GM19438 (cell line): ENCODE results near the gene ZNF343.
A peak's percentile ranks its signal among the peaks of the same experiment; 100 is the strongest.
"Not testable (repeated sequence)": the region's sequence is repeated elsewhere in the genome, so short reads cannot be mapped to it uniquely, and the experiment has no call there.

Experiments
- ATAC-seq: cut with Tn5 transposase; IDR thresholded peaks from one replicate; pipeline ENCODE4 v1.9.1; 2021; ENCODE audit warnings: low read depth; ENCODE audit not compliant: unreplicated experiment

ZNF343 gene

DNA sequence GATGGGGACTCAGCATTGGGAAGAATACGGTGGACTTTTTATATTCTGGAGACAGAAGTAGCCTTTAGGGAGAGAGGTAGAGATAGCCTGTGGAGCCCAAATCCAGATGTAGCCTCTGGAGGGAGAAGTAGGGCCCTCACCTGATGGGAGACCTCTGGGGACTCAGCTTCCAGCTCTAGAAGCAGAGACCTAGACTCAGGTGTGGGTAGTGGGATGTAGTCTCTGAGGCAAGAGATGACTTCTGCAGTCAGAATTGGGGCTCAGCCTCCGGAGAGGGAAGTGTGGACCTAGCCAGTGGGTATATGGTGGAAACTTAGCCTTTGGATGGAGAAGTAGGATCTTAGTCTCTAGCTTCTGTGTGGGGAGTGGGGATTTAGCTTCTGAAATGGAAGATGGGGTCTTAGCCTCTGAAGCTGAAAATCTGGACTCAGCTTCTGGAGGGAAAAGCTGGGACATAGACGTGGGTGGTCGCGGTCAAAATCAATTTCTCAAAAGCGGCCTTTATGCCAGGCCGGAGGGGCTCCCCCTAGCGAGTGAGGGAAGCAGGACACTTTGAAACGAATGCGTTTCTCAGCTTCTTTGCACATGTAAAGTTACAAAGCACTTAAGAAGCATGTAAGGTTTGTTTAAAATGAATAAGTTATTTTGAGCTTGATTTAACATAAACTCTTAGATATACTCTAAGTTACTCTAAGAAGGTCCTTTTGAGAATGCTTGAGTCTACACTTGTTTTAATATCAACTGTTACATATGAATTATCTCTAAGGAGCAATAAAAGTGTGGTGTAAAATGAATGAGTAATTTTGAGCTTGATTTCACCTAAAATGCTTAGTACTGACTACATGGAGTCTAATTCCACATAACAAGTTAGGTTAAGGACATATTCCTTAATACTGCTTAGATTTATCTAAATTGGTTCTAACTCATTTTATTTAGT is 12.9 kb upstream of the ZNF343 start:
- no peak for ATAC-seq

DNA sequence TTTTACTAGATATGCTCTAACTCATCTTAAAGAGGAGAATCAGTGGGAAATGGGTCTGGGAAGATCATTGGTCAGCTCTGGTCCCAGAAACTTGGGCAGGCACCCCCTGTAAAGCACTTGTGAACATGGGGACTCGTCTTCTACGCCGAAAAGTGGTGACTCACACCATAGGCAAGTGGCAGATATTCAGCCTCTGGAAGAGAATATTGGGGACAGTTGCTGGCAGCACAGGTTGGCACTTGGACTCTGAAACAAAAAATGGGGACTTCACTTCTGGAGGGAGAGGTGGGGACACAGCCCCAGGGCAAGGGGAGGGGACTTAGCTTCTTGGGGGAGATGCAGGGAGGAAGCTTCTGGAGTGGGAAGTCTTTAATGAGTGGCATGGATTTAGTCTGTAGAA is 11.9 kb upstream of the ZNF343 start:
- no peak for ATAC-seq

DNA sequence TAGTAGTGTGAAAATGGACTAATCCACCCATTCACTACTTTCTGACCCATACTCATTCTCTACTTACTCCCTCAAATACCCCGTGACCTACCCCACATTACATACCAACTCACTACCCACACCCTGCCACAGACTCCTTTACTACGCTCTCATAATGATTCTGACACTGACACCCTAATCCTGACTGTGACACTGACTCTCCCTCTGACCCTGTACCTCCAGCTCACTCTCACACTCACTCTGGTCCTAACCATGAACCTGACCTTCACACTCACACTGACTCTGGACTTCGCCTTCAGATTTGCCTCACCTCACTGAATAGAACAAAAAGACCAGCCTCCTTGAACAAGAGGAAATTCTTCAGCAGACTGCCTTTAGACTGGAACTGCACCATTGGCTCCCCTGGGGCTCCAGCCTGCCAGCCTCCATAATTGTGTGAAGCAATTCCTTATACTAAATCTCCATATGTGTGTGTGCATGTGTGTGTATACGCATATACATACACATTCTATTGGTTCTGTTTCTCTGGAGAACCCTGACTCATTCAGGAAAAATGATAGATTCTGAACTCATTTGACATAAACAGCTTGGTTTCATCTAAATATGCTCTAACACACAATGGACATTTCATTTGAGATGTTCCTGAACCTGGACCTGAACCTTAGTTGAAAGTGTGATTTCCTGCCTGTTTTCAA is 10.5 kb upstream of the ZNF343 start:
- no peak for ATAC-seq

DNA sequence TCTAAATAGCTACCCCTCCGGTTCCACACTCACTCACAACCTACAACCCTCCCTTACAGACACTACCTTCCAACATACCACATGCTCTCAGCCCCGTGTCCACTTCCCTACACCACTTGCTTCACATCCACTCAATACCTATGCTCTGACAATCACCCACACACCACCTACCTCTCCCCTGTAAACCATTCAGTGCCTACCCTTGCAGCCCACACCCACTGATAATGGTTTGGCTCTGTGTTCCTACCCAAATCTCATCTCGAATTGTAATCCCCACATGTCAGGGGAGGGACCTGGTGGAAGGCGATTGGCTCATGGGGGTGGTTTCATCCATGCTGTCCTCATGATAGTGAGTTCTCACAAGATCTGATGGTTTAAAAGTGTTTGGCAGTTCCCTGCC is 9.8 kb upstream of the ZNF343 start:
- no peak for ATAC-seq

DNA sequence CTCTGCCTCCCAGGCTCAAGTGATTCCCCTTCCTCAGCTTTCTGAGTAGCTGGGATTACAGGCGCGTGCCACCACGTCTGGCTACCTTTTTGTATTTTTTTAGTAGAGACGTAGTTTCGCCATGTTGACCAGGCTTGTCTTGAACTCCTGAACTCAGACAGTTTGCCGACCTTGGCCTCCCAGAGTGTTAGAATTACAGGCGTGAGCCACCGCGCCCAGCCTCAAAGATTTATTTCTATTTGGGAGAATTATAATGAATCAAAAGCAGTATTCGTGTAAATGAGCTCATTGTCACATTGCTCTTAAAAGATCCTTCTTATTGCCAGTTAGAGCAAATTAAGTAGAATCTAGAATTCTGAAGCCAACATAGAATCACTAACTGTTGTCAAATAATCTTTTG is 9.4 kb upstream of the ZNF343 start:
- no peak for ATAC-seq

DNA sequence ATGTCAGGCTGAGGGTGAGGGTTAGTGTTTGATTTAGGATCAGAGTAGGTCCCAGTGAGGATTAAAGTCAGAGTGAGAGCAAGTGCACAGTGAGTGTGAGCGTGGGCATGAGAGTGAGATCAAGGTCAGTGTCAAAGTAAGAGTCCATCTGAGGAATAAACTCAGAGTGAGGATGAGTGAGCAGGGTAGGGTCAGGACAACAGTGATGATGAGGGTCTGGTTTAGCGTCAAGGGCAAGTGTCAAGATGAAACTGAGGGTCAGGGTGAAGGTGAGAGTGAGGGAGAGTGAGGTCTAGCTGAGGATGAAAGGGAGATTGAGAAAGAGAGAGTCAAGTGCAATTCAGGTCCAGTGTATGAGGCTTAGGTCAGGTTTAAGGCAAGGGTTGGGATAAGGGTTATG is 7.7 kb upstream of the ZNF343 start:
- ATAC-seq = no peak

DNA sequence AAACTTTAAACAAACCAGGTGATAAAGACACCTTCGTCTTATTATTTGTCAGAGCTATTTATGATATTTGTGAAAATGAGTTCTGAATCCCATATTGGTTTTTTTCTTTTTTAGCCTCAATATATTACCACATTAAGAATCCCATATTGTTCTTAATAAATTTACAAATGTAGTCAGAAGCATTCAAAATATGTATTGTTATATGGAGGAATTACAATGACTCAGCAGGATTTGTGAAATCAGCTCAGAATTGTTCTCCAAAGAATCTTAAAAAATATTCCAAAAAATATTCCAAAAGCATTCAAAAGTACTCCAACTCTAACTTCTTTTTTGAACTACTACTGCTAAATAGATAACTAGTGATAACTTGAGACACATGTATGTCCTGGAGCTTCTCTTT is 6.5 kb upstream of the ZNF343 start:
- no peak for ATAC-seq

DNA sequence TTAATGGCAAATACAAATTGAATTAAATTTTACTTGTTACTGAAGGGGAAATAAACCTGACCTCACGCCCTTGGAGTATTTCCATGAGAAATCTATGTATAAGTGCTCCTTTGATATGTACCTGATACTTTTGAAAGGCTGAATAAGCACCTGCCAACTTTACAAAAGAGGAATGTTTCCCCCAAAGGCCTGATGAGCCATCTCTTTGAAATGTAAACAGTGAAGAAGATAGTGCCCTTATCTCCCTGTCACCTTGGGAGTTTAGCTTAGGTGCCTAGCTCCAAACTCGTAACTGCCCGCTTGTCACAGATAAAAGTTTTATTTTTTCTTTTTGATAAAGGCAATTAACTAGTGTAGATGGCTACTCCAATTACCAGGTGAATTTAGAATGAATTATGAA is 1.1 kb upstream of the ZNF343 start:
- ATAC-seq = no peak

DNA sequence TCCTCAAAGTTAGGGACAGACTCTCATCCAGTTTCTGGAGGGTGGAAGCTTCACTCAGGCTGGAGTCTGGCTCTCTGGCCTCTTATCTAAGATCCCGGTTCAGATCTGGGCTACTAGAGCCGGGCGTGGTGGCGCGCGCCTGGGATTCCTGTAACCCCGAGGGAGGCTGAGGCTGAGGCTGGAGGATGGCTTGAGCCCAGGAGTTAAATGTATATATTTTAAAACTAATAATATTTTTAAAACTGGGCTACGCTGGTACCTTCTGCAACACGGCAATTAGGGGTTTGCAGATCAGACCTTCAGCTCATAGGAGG is 710 bp upstream of the ZNF343 start:
- ATAC-seq = no peak

DNA sequence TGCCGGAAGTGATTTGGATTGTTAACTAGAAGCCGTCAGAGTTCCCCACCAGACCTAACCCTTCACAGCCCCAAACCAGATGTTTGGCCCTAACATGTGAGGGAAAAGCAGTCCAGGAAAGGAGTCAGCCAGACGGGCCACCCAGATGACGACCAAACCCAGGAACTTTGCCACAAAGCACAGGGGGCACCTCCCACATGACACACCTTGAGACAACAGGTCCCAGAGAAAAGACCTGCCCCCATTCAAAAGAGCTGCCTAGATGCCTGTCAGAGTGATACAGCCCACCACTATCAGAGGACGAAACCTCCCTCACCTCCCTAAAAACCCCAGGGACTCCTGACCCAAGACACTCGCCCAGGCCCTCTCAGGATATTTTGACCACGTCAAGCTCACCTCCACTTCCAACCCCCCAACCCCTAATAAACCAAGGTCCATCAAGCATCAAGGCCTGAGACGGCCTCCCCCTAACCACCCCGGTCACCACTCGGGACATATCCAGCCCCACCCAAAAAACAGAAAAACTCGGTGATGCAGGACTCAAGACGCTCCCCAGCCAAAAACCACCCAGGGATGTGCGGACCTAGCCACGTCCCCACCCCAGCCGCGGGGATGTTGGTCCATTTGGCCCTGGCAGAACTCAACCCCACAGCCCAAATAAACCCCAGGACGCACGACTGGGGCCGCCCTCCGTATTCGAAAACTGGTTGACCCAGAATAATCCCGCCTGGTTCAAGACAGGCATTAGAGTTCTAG is 662 bp downstream of the ZNF343 start:
- peak; percentile 22 for ATAC-seq

DNA sequence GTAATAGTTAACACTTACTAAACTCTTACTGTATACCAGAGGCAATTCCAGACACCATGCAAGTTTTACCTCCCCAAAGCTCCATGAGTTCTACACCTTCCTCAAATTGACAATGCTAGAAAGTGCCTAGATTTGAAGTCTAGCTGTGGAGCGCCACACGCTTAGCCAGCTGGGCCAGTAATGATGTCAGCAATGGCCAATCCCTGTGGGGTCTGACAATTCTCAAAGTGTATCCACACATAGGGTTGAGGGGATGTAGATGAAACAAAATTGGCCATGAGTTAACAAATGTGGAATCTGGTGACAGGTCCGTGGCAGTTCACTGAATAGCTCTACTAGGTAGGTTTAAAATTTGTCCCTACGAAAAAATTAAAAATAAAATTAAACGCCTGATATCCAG is 1.3 kb downstream of the ZNF343 start:
- no peak for ATAC-seq

DNA sequence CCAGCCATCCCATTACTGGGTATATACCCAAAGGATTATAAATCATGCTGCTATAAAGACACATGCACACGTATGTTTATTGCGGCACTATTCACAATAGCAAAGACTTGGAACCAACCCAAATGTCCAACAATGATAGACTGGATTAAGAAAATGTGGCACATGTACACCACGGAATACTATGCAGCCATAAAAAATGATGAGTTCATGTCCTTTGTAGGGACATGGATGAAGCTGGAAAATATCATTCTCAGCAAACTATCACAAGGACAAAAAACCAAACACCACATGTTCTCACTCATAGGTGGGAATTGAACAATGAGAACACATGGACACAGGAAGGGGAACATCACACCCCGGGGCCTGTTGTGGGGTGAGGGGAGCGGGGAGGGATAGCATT is 2.3 kb downstream of the ZNF343 start:
- ATAC-seq = not testable (repeated sequence)

DNA sequence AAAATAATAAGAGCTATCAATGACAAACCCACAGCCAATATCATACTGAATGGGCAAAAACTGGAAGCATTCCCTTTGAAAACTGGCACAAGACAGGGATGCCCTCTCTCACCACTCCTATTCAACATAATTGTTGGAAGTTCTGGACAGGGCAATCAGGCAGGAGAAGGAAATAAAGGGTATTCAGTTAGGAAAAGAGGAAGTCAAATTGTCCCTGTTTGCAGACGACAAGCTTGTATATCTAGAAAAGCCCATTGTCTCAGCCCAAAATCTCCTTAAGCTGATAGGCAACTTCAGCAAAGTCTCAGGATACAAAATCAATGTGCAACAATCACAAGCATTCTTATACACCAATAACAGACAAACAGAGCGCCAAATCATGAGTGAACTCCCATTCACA is 3.9 kb downstream of the ZNF343 start:
- ATAC-seq = not testable (repeated sequence)

DNA sequence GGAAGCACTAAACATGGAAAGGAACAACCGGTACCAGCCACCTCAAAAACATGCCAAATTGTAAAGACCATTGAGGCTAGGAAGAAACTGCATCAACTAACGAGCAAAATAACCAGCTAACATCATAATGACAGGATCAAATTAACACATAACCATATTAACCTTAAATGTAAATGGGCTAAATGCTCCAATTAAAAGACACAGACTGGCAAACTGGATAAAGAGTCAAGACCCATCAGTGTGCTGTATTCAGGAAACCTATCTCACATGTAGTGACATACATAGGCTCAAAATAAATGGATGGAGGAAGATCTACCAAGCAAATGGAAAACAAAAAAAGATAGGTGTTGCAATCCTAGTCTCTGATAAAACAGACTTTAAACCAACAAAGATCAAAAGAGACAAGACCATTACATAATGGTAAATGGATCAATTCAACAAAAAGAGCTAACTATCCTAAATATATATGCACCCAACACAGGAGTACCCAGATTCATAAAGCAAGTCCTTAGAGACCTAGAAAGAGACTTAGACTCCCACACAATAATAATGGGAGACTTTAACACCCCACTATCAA is 5.8 kb downstream of the ZNF343 start:
- not testable (repeated sequence) for ATAC-seq

DNA sequence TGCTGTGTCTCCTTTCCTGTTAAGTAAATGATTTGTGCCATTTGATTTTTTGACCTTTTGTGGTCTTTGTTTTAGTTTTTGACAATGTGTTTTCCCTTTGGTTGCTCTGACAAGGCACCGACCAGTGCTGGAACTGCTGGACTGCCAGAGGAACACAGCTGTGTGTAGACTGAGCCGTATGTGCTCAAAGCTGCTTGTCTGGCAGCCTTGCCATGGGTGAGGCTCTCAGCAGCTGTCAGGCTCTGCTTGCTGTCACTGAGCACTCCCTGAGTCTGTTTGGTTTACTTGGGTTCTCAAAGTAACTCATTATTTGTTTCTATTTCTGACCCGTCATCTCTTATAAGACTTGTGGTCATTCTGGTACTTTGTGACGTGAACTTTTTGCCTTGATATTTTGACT is 23.1 kb downstream of the ZNF343 start:
- no peak for ATAC-seq

DNA sequence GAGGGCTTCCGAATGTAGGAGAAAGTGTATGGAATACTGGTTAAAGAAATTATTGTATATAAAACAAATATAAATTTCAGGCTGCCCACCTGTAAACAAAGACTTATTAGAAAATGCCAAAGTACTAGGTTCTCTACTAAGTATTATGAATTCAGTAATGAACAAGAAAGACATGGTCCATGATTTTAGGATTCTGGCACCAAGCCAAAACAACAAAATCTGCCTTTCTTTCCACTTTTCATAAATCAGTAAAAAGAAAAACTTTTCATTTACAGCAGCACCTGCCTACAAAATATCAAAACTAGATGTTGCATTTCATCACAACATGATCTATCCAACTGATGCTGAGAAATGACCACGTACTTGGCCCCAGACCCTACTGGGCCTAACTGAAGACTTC is 23.6 kb downstream of the ZNF343 start:
- ATAC-seq = no peak

DNA sequence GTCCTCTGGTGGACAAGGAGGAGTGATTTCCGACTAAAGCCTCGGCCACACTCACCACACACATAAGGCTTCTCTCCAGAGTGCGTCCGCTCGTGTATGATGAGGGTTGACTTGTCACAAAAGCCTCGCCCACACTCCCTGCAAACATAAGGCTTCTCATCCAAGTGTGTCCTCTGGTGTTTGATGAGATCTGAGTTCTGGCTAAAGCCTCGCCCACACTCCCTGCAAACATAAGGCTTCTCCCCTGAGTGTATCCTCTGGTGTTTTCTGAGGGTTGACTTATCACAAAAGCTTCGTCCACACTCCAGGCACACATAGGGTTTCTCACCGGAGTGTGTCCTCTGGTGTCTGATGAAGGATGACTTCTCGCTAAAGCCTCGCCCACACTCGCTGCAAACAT is 25.2 kb downstream of the ZNF343 start:
- no peak for ATAC-seq

DNA sequence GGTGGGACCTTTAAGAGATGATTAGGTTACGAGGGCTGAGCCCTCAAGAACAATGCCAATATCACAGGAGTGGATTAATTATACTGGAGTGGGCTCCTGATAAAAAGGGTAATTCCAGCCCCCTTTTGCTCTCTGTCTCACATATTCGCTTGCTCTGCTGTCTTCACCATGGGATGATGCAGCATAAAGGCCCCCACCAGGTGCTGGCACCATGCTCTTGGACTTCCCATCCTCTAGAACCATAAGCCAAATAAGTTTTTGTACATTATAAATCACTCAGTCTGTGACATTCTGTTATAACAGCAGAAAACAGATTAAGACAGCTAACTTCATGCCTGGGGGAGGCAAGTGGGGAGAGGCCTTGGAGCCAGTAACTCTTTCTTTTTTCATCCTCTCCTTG is 28.3 kb downstream of the ZNF343 start:
- no peak for ATAC-seq

DNA sequence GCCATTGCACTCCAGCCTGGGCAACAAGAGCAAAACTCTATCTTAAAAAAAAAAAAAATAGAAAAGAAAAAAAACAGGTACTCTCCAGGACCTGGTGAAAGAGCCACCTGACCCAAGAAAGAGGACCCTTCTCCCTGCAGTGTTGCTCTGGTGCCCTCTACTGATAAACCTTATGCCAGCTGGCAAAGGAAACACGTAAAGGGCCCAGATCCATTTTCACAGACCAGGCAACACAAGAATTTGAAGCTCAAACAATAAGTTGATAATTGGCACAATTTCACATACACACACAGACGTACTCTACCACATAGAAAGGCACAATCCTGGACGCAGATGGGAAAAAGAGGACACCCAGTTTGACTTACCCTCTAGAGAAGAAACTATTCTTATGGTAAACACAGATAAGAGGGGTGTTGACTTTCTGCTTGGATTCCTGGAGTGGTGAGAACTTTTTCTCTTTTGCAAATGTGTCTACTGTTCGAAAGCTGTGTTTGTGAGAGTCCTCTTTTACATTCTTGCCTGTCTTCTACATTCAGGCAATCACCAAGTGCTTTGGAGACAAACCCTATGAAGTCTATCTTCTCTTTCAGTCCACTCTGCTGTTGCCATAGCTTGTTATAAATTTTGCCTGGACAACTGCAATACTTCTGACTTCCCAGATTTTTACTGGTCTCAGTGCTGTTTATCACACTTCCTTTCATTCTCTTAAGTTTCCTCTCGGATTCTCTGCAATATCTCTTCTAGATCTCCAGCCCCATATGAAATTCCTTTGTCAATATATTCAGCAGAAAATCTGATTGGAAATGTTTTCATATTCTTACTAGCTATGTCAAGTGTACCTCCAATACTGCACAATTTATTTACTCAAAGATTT is 31.7 kb downstream of the ZNF343 start:
- ATAC-seq = no peak
